H9 (cell line): ENCODE measurements around the gene CYBC1. TPM values are rescaled to one million over a fixed set of nuclear protein-coding genes. Genes with fewer than 3 reads are reported as not detected.

ENCODE experiments used
- DNase-seq: peaks from one replicate; pipeline ENCODE4 v3.0.0-alpha.2; 2017
- H2AFZ ChIP-seq: one replicate; pipeline ENCODE4 v1.6.1; 2013; ENCODE audit warnings: mild to moderate bottlenecking, low read length, control low read depth, moderate library complexity
- H2AK5ac ChIP-seq: 2 replicates; pipeline ENCODE4 v1.6.1; 2013; ENCODE audit warnings: low read length, control low read depth, mixed read lengths; ENCODE audit not compliant: insufficient read length
- H2BK120ac ChIP-seq: one replicate; pipeline ENCODE4 v1.6.1; 2013; ENCODE audit warnings: low read depth, mild to moderate bottlenecking, low read length, control low read depth, inconsistent platforms; ENCODE audit not compliant: poor library complexity, severe bottlenecking
- H2BK12ac ChIP-seq: 2 replicates; pipeline ENCODE4 v1.6.1; 2013; ENCODE audit warnings: low read length, control low read depth, mixed read lengths, low read depth; ENCODE audit not compliant: insufficient read length
- H2BK15ac ChIP-seq: 2 replicates; pipeline ENCODE4 v1.6.1; 2013; ENCODE audit warnings: low read depth, low read length, control low read depth
- H2BK20ac ChIP-seq: one replicate; pipeline ENCODE4 v1.6.1; 2013; ENCODE audit warnings: low read depth, mild to moderate bottlenecking, low read length, control low read depth, inconsistent platforms; ENCODE audit not compliant: poor library complexity, severe bottlenecking
- H2BK5ac ChIP-seq: 2 replicates; pipeline ENCODE4 v1.6.1; 2013; ENCODE audit warnings: low read length, control low read depth, mixed read lengths; ENCODE audit not compliant: insufficient read length
- H3K14ac ChIP-seq: 2 replicates; pipeline ENCODE4 v1.6.1; 2013; ENCODE audit warnings: low read length, control low read depth; ENCODE audit not compliant: insufficient read depth
- H3K18ac ChIP-seq: 2 replicates; pipeline ENCODE4 v1.6.1; 2013; ENCODE audit warnings: low read depth, mild to moderate bottlenecking, mixed read lengths, low read length, control low read depth; ENCODE audit not compliant: insufficient read length
- H3K23ac ChIP-seq: 2 replicates; pipeline ENCODE4 v1.6.1; 2013; ENCODE audit warnings: low read length, control low read depth, mixed read lengths, low read depth; ENCODE audit not compliant: insufficient read length
- H3K23me2 ChIP-seq: 2 replicates; pipeline ENCODE4 v1.6.1; 2013; ENCODE audit warnings: low read depth, mild to moderate bottlenecking, mixed read lengths, low read length, control low read depth; ENCODE audit not compliant: insufficient read length, poor library complexity, severe bottlenecking
- H3K27ac ChIP-seq: 2 replicates; pipeline ENCODE4 v1.5.1; 2013; ENCODE audit warnings: low read length, control low read depth, mixed read lengths, low read depth; ENCODE audit not compliant: insufficient read length
- H3K27me3 ChIP-seq: 2 replicates; pipeline ENCODE4 v1.6.1; 2013; ENCODE audit warnings: low read length, control low read depth, inconsistent platforms; ENCODE audit not compliant: insufficient read depth
- H3K4ac ChIP-seq: 2 replicates; pipeline ENCODE4 v1.6.1; 2013; ENCODE audit warnings: low read depth, mild to moderate bottlenecking, control low read depth, inconsistent platforms, low read length, moderate library complexity
- H3K4me1 ChIP-seq: 2 replicates; pipeline ENCODE4 v1.6.1; 2013; ENCODE audit warnings: low read length, control low read depth, inconsistent platforms; ENCODE audit not compliant: insufficient read depth
- H3K4me2 ChIP-seq: 2 replicates; pipeline ENCODE4 v1.6.1; 2013; ENCODE audit warnings: low read length, control low read depth, mixed read lengths; ENCODE audit not compliant: insufficient read length, insufficient read depth
- H3K56ac ChIP-seq: 2 replicates; pipeline ENCODE4 v1.6.1; 2013; ENCODE audit warnings: low read depth, mild to moderate bottlenecking, mixed read lengths, low read length, control low read depth; ENCODE audit not compliant: insufficient read length
- H3K79me1 ChIP-seq: 2 replicates; pipeline ENCODE4 v1.6.1; 2013; ENCODE audit warnings: low read depth, mild to moderate bottlenecking, moderate library complexity, low read length, control low read depth, inconsistent platforms; ENCODE audit not compliant: insufficient read depth, poor library complexity, severe bottlenecking
- H3K79me2 ChIP-seq: 2 replicates; pipeline ENCODE4 v1.6.1; 2013; ENCODE audit warnings: low read length, control low read depth, inconsistent platforms; ENCODE audit not compliant: insufficient read depth
- H3K9ac ChIP-seq: 2 replicates; pipeline ENCODE4 v1.6.1; 2013; ENCODE audit warnings: low read length, control low read depth, mixed read lengths; ENCODE audit not compliant: insufficient read length; ENCODE audit errors: extremely low read depth
- H3K9me3 ChIP-seq: one replicate; pipeline ENCODE4 v1.6.1; 2013; ENCODE audit warnings: low read depth, low read length, inconsistent platforms; ENCODE audit not compliant: control insufficient read depth
- H3T11ph ChIP-seq: one replicate; pipeline ENCODE4 v1.6.1; 2013; ENCODE audit warnings: mild to moderate bottlenecking, low read length, control low read depth, inconsistent platforms
- H4K20me1 ChIP-seq: one replicate; pipeline ENCODE4 v1.6.1; 2013; ENCODE audit not compliant: control insufficient read depth, insufficient read length, insufficient read depth
- H4K5ac ChIP-seq: 2 replicates; pipeline ENCODE4 v1.6.1; 2013; ENCODE audit warnings: low read depth, mild to moderate bottlenecking, mixed read lengths, low read length, control low read depth; ENCODE audit not compliant: insufficient read length
- H4K8ac ChIP-seq: replicated peaks from 2 replicates; pipeline ENCODE4 v1.6.1; 2013; ENCODE audit warnings: low read length, control low read depth, mixed read lengths, low read depth; ENCODE audit not compliant: insufficient read length
- H4K91ac ChIP-seq: 2 replicates; pipeline ENCODE4 v1.6.1; 2013; ENCODE audit warnings: low read depth, mild to moderate bottlenecking, moderate library complexity, mixed read lengths, low read length, control low read depth; ENCODE audit not compliant: insufficient read length
- H3K27ac Mint-ChIP-seq, 3 experiments: 2 replicates in 2 of 3; 3 replicates in 1 of 3; pipeline ENCODE4 v1.8.0; 2020 to 2021; ENCODE audit warnings: mixed read lengths in 3 of 3, mild to moderate bottlenecking in 1 of 3, moderate library complexity in 1 of 3
- H3K27me3 Mint-ChIP-seq: 2 replicates; pipeline ENCODE4 v1.8.0; 2021; ENCODE audit warnings: low read depth, mild to moderate bottlenecking, moderate library complexity, mixed read lengths
- H3K36me3 Mint-ChIP-seq, 3 experiments: 2 replicates in 2 of 3; 3 replicates in 1 of 3; pipeline ENCODE4 v1.8.0; 2020 to 2021; ENCODE audit warnings: low read depth in 3 of 3, mixed read lengths in 3 of 3; ENCODE audit not compliant: insufficient read depth in 1 of 3
- H3K4me1 Mint-ChIP-seq, 2 experiments: 2 replicates each; pipeline ENCODE4 v1.8.0; 2020; ENCODE audit warnings: mixed read lengths in 2 of 2
- H3K4me3 Mint-ChIP-seq, 2 experiments: 2 replicates in 1 of 2; 3 replicates in 1 of 2; pipeline ENCODE4 v1.8.0; 2020 to 2021; ENCODE audit warnings: mild to moderate bottlenecking in 2 of 2, mixed read lengths in 2 of 2, moderate library complexity in 1 of 2
- H3K9me3 Mint-ChIP-seq, 2 experiments: 2 replicates in 1 of 2; 3 replicates in 1 of 2; pipeline ENCODE4 v1.8.0; 2020; ENCODE audit warnings: mild to moderate bottlenecking in 2 of 2, mixed read lengths in 2 of 2, moderate library complexity in 1 of 2
- WGBS: extraction: QIAGEN DNeasy Blood & Tissue Kit; methylation state at CpG from one replicate; pipeline ENCODE4 v1.1.7; 2013; ENCODE audit warnings: missing lambda C conversion rate, low lambda C conversion rate, mixed read lengths; ENCODE audit not compliant: insufficient read length; ENCODE audit errors: extremely low coverage; 5-methylcytosine and 5-hydroxymethylcytosine counted together
- total RNA-seq: library from RNA; stranded (reverse); gene quantifications from 2 replicates; pipeline ENCODE4 v1.2.1, GENCODE V29; 2021
- TF ChIP-seq, protein P1 (sequence below): fragments of 200-600 bp; sonication (generic); conservative IDR thresholded peaks from 3 replicates; pipeline ENCODE4 v1.8.0; 2021; ENCODE audit warnings: antibody characterized with exemption, mild to moderate bottlenecking

Gene CYBC1
- total RNA-seq, 1 experiment from 2014 or later = 81.7 TPM

DNA sequence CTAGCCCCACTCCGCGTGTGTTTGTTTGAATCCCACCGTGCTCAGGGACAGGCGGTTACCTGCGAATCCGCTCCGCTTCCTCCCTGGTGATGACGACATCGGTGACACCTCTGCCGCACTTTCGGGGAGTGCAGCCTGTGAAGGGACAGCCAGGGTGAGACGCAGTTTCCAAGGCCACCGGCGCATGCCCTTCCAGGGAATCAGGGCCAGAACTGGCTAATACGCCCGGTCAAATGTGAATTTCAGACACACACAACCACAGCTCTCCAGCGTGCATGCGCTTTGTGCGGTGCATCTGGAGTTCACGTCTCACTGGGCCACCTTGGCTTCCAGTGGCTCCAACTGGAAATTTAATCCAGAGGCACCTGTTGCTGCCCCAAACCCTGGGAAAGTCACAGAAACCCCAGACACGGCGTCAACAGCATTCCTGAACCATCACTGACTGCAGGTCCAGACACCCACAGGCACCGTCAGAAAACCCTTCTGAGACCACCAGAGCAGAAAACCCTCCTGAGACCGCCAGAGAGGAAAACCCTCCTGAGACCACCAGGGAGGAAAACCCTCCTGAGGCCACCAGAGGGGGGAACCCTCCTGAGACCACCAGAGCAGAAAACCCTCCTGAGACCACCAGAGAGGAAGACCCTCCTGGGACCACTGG, 39.0 kb downstream of the CYBC1 start:
- H3K4me1 Mint-ChIP-seq = peaks cover 10 to 12% of the 10 kb centered on the region in 2 experiments

More for the DNA sequence above, 39.0 kb downstream of the CYBC1 start:
- H2AFZ ChIP-seq = no peak overlapping the region
- H2BK20ac ChIP-seq = no peak overlapping the region
- H4K5ac ChIP-seq = no peak overlapping the region
- H2BK12ac ChIP-seq = no peak overlapping the region
- no peaks in the 10 kb centered on the region for H3K23me2 ChIP-seq
- H3K9me3 ChIP-seq = no peaks in the 10 kb centered on the region
- no peak overlapping the region for H3K27ac ChIP-seq
- DNase-seq = no peak
- no CpG with 5 or more reads among the region's 24 CpGs for WGBS
- no peak overlapping the region for H3K14ac ChIP-seq
- H2BK120ac ChIP-seq = no peak overlapping the region
- H3K4me2 ChIP-seq = no peak overlapping the region
- H3K79me1 ChIP-seq = no peaks in the 10 kb centered on the region
- H3K79me2 ChIP-seq = no peaks in the 10 kb centered on the region
- H3T11ph ChIP-seq = no peak overlapping the region
- no peak overlapping the region for H3K18ac ChIP-seq
- no peaks in the 10 kb centered on the region for H3K27me3 ChIP-seq
- H4K91ac ChIP-seq = no peak overlapping the region
- no peak overlapping the region for H3K56ac ChIP-seq
- Mint-ChIP-seq H3K27me3 (peaks cover 3% of the 10 kb centered on the region), H3K9me3 (no peaks in the 10 kb centered on the region), H3K36me3 (peaks cover 3 to 8% (median 4%) of the 10 kb centered on the region in 3 experiments; a peak in 5 of 7 replicates), H3K4me3 (no peak overlapping the region), H3K27ac (no peak overlapping the region)
- H3K9ac ChIP-seq = no peak overlapping the region
- no peak overlapping the region for H3K4ac ChIP-seq
- H3K4me1 ChIP-seq = no peaks in the 10 kb centered on the region
- TF ChIP-seq, protein P1, sequence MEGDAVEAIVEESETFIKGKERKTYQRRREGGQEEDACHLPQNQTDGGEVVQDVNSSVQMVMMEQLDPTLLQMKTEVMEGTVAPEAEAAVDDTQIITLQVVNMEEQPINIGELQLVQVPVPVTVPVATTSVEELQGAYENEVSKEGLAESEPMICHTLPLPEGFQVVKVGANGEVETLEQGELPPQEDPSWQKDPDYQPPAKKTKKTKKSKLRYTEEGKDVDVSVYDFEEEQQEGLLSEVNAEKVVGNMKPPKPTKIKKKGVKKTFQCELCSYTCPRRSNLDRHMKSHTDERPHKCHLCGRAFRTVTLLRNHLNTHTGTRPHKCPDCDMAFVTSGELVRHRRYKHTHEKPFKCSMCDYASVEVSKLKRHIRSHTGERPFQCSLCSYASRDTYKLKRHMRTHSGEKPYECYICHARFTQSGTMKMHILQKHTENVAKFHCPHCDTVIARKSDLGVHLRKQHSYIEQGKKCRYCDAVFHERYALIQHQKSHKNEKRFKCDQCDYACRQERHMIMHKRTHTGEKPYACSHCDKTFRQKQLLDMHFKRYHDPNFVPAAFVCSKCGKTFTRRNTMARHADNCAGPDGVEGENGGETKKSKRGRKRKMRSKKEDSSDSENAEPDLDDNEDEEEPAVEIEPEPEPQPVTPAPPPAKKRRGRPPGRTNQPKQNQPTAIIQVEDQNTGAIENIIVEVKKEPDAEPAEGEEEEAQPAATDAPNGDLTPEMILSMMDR = no peak
- H2AK5ac ChIP-seq = no peak overlapping the region
- no peak overlapping the region for H2BK5ac ChIP-seq
- H2BK15ac ChIP-seq = no peak overlapping the region
- H4K20me1 ChIP-seq = no peaks in the 10 kb centered on the region
- H4K8ac ChIP-seq = no peak overlapping the region
- H3K23ac ChIP-seq = no peak overlapping the region
